Endothelial cell of umbilical vein (primary cell): ENCODE measurements around the gene NUDCD3. TPM values are rescaled to one million over a fixed set of nuclear protein-coding genes. Genes with fewer than 3 reads are reported as not detected.

Source experiments
- BruUV-seq: library from RNA; stranded (reverse); fragments of 400-500 nt; replicated peaks from 2 replicates; lab custom pipeline; 2021; lab: Mats Ljungman, UMichigan
- CTCF ChIA-PET: fragments of 300-600, 350-600 bp; sonication (Branson Sonifier 250); formaldehyde crosslinking; loops from one replicate; lab custom pipeline; 2021; ENCODE audit warnings: antibody characterized with exemption, inconsistent platforms; lab: Charles Lee
- POLR2A ChIA-PET: fragments of 300-600, 350-600 bp; sonication (Branson Sonifier 250); formaldehyde crosslinking; loops from one replicate; lab custom pipeline; 2021; ENCODE audit warnings: antibody characterized with exemption, inconsistent platforms; lab: Charles Lee
- DNase-seq: peaks from one replicate; pipeline ENCODE4 v3.0.0-alpha.2; 2011; ENCODE audit warnings: low read depth, low spot score
- FAIRE-seq: peaks from 2 replicates; lab custom pipeline; 2011; peaks lifted over from hg19 to GRCh38; lab: Jason Lieb, UNC
- H2AFZ ChIP-seq: 2 replicates; pipeline ENCODE4 v1.6.0; 2012; ENCODE audit warnings: low read depth, low read length, control low read depth, inconsistent platforms
- H3K27ac ChIP-seq: 2 replicates; pipeline ENCODE4 v1.5.1; 2011; ENCODE audit warnings: low read depth, mild to moderate bottlenecking, control low read depth, low read length, moderate library complexity; ENCODE audit not compliant: insufficient read depth
- H3K27me3 ChIP-seq, 2 experiments: 2 replicates each; pipeline versions ENCODE4 v1.6.0 to v1.6.1; 2011; ENCODE audit warnings: low read length in 2 of 2, mixed read lengths in 1 of 2; ENCODE audit not compliant: control insufficient read depth in 2 of 2, insufficient read depth in 2 of 2
- H3K36me3 ChIP-seq, 2 experiments: 2 replicates in 1 of 2; 3 replicates in 1 of 2; pipeline ENCODE4 v1.5.1; 2011; ENCODE audit warnings: low read length in 2 of 2, mild to moderate bottlenecking in 1 of 2, moderate library complexity in 1 of 2; ENCODE audit not compliant: control insufficient read depth in 2 of 2, insufficient read depth in 2 of 2; ENCODE audit errors: extremely low read depth in 1 of 2
- H3K4me1 ChIP-seq: 3 replicates; pipeline ENCODE4 v1.5.1; 2011; ENCODE audit warnings: mild to moderate bottlenecking, low read length; ENCODE audit not compliant: control insufficient read depth, insufficient read depth; ENCODE audit errors: extremely low read depth
- H3K4me2 ChIP-seq: 2 replicates; pipeline ENCODE4 v1.6.1; 2011; ENCODE audit warnings: low read length, control low read depth, mixed read lengths; ENCODE audit not compliant: insufficient read depth
- H3K4me3 ChIP-seq, 3 experiments: fragments of 200-600 bp in 1 of 3; sonication (generic), shearing (Covaris generic) in 1 of 3; replicated peaks in 1 of 3; 2 replicates each; pipeline ENCODE4 v1.5.1; 2011 to 2016; ENCODE audit warnings: control low read depth in 3 of 3, low read length in 3 of 3, mild to moderate bottlenecking in 2 of 3, inconsistent platforms in 1 of 3, low read depth in 1 of 3, moderate library complexity in 1 of 3; ENCODE audit not compliant: insufficient read depth in 1 of 3
- H3K79me2 ChIP-seq: 2 replicates; pipeline ENCODE4 v1.6.0; 2012; ENCODE audit warnings: low read length, inconsistent platforms; ENCODE audit not compliant: control insufficient read depth, insufficient read depth
- H3K9ac ChIP-seq: replicated peaks from 2 replicates; pipeline ENCODE3; 2011; ENCODE audit warnings: low read length, control low read depth; ENCODE audit not compliant: insufficient read depth; ENCODE audit errors: extremely low read depth
- H3K9me1 ChIP-seq: replicated peaks from 3 replicates; pipeline ENCODE4 v1.6.0; 2011; ENCODE audit warnings: mild to moderate bottlenecking, low read length; ENCODE audit not compliant: control insufficient read depth, insufficient read depth; ENCODE audit errors: extremely low read depth
- H3K9me3 ChIP-seq: replicated peaks from 2 replicates; pipeline ENCODE4 v1.5.1; 2012; ENCODE audit warnings: low read length, inconsistent platforms; ENCODE audit not compliant: control insufficient read depth, insufficient read depth
- H4K20me1 ChIP-seq: replicated peaks from 2 replicates; pipeline ENCODE3; 2011; ENCODE audit warnings: mild to moderate bottlenecking, low read length; ENCODE audit not compliant: control insufficient read depth, insufficient read depth; ENCODE audit errors: extremely low read depth
- EZH2 ChIP-seq: IDR thresholded peaks from 2 replicates; pipeline ENCODE4 v1.6.1; 2012; ENCODE audit warnings: borderline replicate concordance, low read depth, mild to moderate bottlenecking, moderate library complexity, low read length, inconsistent platforms; ENCODE audit not compliant: severe bottlenecking
- FOS ChIP-seq: IDR thresholded peaks from 2 replicates; pipeline ENCODE4 v1.6.1; 2011; ENCODE audit warnings: mild to moderate bottlenecking, low read length, moderate library complexity, borderline replicate concordance; ENCODE audit not compliant: insufficient read depth
- GATA2 ChIP-seq: IDR thresholded peaks from 2 replicates; pipeline ENCODE4 v1.7.0; 2011; ENCODE audit warnings: low read depth, mild to moderate bottlenecking, moderate library complexity, mixed read lengths, low read length; ENCODE audit not compliant: insufficient read length, insufficient read depth
- JUN ChIP-seq: IDR thresholded peaks from 2 replicates; pipeline ENCODE4 v1.6.1; 2011; ENCODE audit warnings: borderline replicate concordance, low read depth; ENCODE audit not compliant: insufficient read length, insufficient read depth
- MYC ChIP-seq: IDR thresholded peaks from one replicate; pipeline ENCODE4 v1.6.1; 2011; ENCODE audit warnings: mild to moderate bottlenecking, low read depth, low read length
- POLR2A ChIP-seq: IDR thresholded peaks from 2 replicates; pipeline ENCODE4 v1.6.1; 2012; ENCODE audit warnings: low read depth, mild to moderate bottlenecking, control low read depth, low read length
- POLR2AphosphoS5 ChIP-seq: IDR thresholded peaks from 2 replicates; pipeline ENCODE4 v1.6.1; 2012; ENCODE audit warnings: low read depth, mild to moderate bottlenecking, control low read depth, low read length, moderate library complexity; ENCODE audit not compliant: insufficient read depth
- dilution Hi-C: fragments of 300-500 bp; cut with MboI; formaldehyde crosslinking; loops from one replicate; pipeline ENCODE4 v1.15.0; 2019; ENCODE audit warnings: low sequenced_read_pairs; ENCODE audit not compliant: extremely low pct_ligation_motif_present
- intact Hi-C: fragments of 100-400 bp; cut with micrococcal nuclease; formaldehyde crosslinking; loops from one replicate; pipeline ENCODE4 v1.10.0; 2022
- polyA plus RNA-seq, 4 experiments: library from polyadenylated mRNA; depleted of rRNA in 3 of 4; stranded (reverse) in 3 of 4; unstranded in 1 of 4; fragments of >200 nt; gene quantifications; 2 replicates each; pipeline versions ENCODE4 v1.2.1 to v1.2.3, GENCODE V29; 2011 to 2012; ENCODE audit warnings: missing spikeins in 1 of 4
- total RNA-seq: library from RNA; stranded (reverse); gene quantifications from 2 replicates; pipeline ENCODE4 v1.2.3, GENCODE V29; 2021
- TF ChIP-seq, protein P1 (sequence below): IDR thresholded peaks from 2 replicates; pipeline ENCODE4 v1.6.1; 2011; ENCODE audit not compliant: insufficient read depth, insufficient read length
- TF ChIP-seq, protein P2 (sequence below), 2 donors: IDR thresholded peaks; 1 replicate in 1 of 2; 2 replicates in 1 of 2; pipeline ENCODE4 v1.5.1; 2011; ENCODE audit warnings: low read length in 2 of 2, mild to moderate bottlenecking in 2 of 2, moderate library complexity in 2 of 2, control low read depth in 1 of 2, inconsistent platforms in 1 of 2, low read depth in 1 of 2; ENCODE audit not compliant: insufficient read depth in 1 of 2; ENCODE audit errors: extremely low read depth in 1 of 2

Gene NUDCD3
- total and polyA plus RNA-seq, 2 donors (not counting 3 experiments of a cell fraction or from before 2014, with no cell fraction given) = 50.6 to 137 TPM

DNA sequence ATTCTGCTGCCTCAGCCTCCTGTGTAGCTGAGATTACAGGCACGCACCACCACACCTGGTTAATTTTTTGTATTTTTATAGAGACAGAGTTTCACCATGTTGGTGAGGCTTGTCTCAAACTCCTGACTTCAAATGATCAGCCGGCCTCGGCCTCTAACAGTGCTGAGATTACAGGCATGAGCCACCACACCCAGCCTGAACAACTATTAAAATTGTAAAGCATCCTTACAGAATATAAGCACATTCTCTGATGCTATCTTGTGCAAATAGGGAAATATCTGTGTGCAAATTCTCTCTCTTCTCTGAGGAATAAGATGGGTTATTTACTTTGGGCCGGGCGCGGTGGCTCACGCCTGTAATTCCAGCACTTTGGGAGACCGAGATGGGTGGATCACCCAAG lies 12.5 kb downstream of the NUDCD3 start:
- Histone ChIP-seq H2AFZ (no peak overlapping the region), H3K9me1 (no peaks in the 10 kb centered on the region), H3K36me3 (peaks cover 11 to 16% of the 10 kb centered on the region in 2 experiments), H4K20me1 (no peaks in the 10 kb centered on the region), H3K9ac (no peak overlapping the region), H3K27ac (no peak overlapping the region), H3K4me3 (no peak overlapping the region), H3K9me3 (no peaks in the 10 kb centered on the region), H3K27me3 (no peaks in the 10 kb centered on the region), H3K4me2 (no peak overlapping the region), H3K79me2 (peaks cover 45% of the 10 kb centered on the region), H3K4me1 (peaks cover 26% of the 10 kb centered on the region)
- intact Hi-C loops (loop anchor here (1.0 to 2.0 kb wide), 5 partner anchors 103 to 405 kb away; no protein-coding TSS in a partner anchor), dilution Hi-C loops (no loop called here)
- FAIRE-seq (no peak), DNase-seq (no peak)
- ChIA-PET POLR2A (no interaction called here), CTCF (interaction anchor here (0.6 to 1.7 kb wide), 11 partner anchors 9 to 237 kb away, joined by 3 to 17 read pairs (median 4); no protein-coding TSS in a partner anchor)
- no peak for TF ChIP-seq POLR2A
- TF ChIP-seq FOS = no peak
- TF ChIP-seq, protein P1, sequence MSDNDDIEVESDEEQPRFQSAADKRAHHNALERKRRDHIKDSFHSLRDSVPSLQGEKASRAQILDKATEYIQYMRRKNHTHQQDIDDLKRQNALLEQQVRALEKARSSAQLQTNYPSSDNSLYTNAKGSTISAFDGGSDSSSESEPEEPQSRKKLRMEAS = no peak
- no peak for TF ChIP-seq GATA2
- no peak for TF ChIP-seq JUN
- TF ChIP-seq, protein P2, sequence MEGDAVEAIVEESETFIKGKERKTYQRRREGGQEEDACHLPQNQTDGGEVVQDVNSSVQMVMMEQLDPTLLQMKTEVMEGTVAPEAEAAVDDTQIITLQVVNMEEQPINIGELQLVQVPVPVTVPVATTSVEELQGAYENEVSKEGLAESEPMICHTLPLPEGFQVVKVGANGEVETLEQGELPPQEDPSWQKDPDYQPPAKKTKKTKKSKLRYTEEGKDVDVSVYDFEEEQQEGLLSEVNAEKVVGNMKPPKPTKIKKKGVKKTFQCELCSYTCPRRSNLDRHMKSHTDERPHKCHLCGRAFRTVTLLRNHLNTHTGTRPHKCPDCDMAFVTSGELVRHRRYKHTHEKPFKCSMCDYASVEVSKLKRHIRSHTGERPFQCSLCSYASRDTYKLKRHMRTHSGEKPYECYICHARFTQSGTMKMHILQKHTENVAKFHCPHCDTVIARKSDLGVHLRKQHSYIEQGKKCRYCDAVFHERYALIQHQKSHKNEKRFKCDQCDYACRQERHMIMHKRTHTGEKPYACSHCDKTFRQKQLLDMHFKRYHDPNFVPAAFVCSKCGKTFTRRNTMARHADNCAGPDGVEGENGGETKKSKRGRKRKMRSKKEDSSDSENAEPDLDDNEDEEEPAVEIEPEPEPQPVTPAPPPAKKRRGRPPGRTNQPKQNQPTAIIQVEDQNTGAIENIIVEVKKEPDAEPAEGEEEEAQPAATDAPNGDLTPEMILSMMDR (IDR thresholded peaks at IDR 0.05; ENCODE audit: extremely low read depth in 1 of 2, insufficient read depth in 1 of 2, low read depth in 1 of 2, low read length in 2 of 2) = no peak
- no peak for TF ChIP-seq POLR2AphosphoS5
- TF ChIP-seq MYC = no peak
- TF ChIP-seq EZH2 = no peak
- no TSS peak for BruUV-seq
